ENCODE measurements around the gene P2RX3.
"Not testable (repeated sequence)": the region's sequence is repeated elsewhere in the genome, so short reads cannot be mapped to it uniquely, and the experiment has no call there.

P2RX3 gene

GRCh38 chr11:57397394-57397990 lies 59.3 kb downstream of the P2RX3 start:
- DNase-seq (ENCODE audit: low read depth), result no peak

- DNase-seq (ENCODE audit: low read depth), result no peak
Observed at GRCh38 chr11:57399221-57399620, 61.1 kb downstream of the P2RX3 start.

GRCh38 chr11:57399972-57400578 lies 61.9 kb downstream of the P2RX3 start:
- DNase-seq (ENCODE audit: low read depth), result no peak

- DNase-seq (ENCODE audit: low read depth), result no peak
Observed at GRCh38 chr11:57402188-57403002, 64.2 kb downstream of the P2RX3 start.

- not testable (repeated sequence) for DNase-seq (ENCODE audit: low read depth)
Observed at GRCh38 chr11:57403003-57403801, 65.0 kb downstream of the P2RX3 start.

GRCh38 chr11:57403802-57404147 lies 65.6 kb downstream of the P2RX3 start:
- no peak for DNase-seq (ENCODE audit: low read depth)

GRCh38 chr11:57405271-57405860 lies 67.2 kb downstream of the P2RX3 start:
- DNase-seq (ENCODE audit: low read depth), result no peak

- no peak for DNase-seq (ENCODE audit: low read depth)
Observed at GRCh38 chr11:57406337-57406904, 68.3 kb downstream of the P2RX3 start.

GRCh38 chr11:57407010-57407920 lies 69.1 kb downstream of the P2RX3 start:
- DNase-seq (ENCODE audit: low read depth), result no peak

- no peak for DNase-seq (ENCODE audit: low read depth)
Observed at GRCh38 chr11:57407941-57408475, 69.9 kb downstream of the P2RX3 start.

GRCh38 chr11:57408771-57409170 lies 70.6 kb downstream of the P2RX3 start:
- DNase-seq (ENCODE audit: low read depth), result no peak

GRCh38 chr11:57409321-57410100 lies 71.4 kb downstream of the P2RX3 start:
- no peak for DNase-seq (ENCODE audit: low read depth)

GRCh38 chr11:57410287-57410686 lies 72.1 kb downstream of the P2RX3 start:
- no peak for DNase-seq (ENCODE audit: low read depth)

- DNase-seq (ENCODE audit: low read depth), result no peak
Observed at GRCh38 chr11:57413681-57414080, 75.5 kb downstream of the P2RX3 start.

- no peak for DNase-seq (ENCODE audit: low read depth)
Observed at GRCh38 chr11:57414612-57415212, 76.6 kb downstream of the P2RX3 start.

GRCh38 chr11:57416436-57416835 lies 78.3 kb downstream of the P2RX3 start:
- DNase-seq (ENCODE audit: low read depth), result no peak

- no peak for DNase-seq (ENCODE audit: low read depth)
Observed at GRCh38 chr11:57417056-57417455, 78.9 kb downstream of the P2RX3 start.

GRCh38 chr11:57418131-57418530 lies 80.0 kb downstream of the P2RX3 start:
- DNase-seq (ENCODE audit: low read depth), result no peak

GRCh38 chr11:57419146-57419545 lies 81.0 kb downstream of the P2RX3 start:
- DNase-seq (ENCODE audit: low read depth), result no peak

Measured in T follicular helper cell (primary cell).